Ishikawa (cell line): ENCODE data around the gene SBNO2.

Experiments used
- CEBPB ChIP-seq: IDR thresholded peaks from 2 replicates; pipeline ENCODE4 v1.6.1; 2012
- CREB1 ChIP-seq: IDR thresholded peaks from 2 replicates; pipeline ENCODE4 v1.6.1; 2012; ENCODE audit warnings: low read depth
- EGR1 ChIP-seq: IDR thresholded peaks from 2 replicates; pipeline ENCODE4 v1.6.1; 2012
- EP300 ChIP-seq: IDR thresholded peaks from 2 replicates; pipeline ENCODE4 v1.6.1; 2012; ENCODE audit warnings: borderline replicate concordance
- FOXM1 ChIP-seq: IDR thresholded peaks from 2 replicates; pipeline ENCODE4 v1.6.1; 2012; ENCODE audit warnings: low read depth, borderline replicate concordance
- MAX ChIP-seq: IDR thresholded peaks from 2 replicates; pipeline ENCODE4 v1.6.1; 2012
- NFIC ChIP-seq: IDR thresholded peaks from 2 replicates; pipeline ENCODE4 v1.6.1; 2012
- RAD21 ChIP-seq: IDR thresholded peaks from 2 replicates; pipeline ENCODE4 v1.6.1; 2012; ENCODE audit warnings: low read depth
- REST ChIP-seq: IDR thresholded peaks from 2 replicates; pipeline ENCODE4 v1.6.1; 2012; ENCODE audit warnings: low read depth, mild to moderate bottlenecking
- TAF1 ChIP-seq: IDR thresholded peaks from 2 replicates; pipeline ENCODE4 v1.6.1; 2012; ENCODE audit warnings: low read depth, mild to moderate bottlenecking
- TCF12 ChIP-seq: IDR thresholded peaks from 2 replicates; pipeline ENCODE4 v1.6.1; 2012; ENCODE audit warnings: low read depth
- TEAD4 ChIP-seq: IDR thresholded peaks from 2 replicates; pipeline ENCODE4 v1.6.1; 2012
- USF1 ChIP-seq: IDR thresholded peaks from 2 replicates; pipeline ENCODE4 v1.6.1; 2012
- YY1 ChIP-seq: IDR thresholded peaks from 2 replicates; pipeline ENCODE4 v1.6.1; 2012; ENCODE audit warnings: low read depth
- ZBTB7A ChIP-seq: IDR thresholded peaks from 2 replicates; pipeline ENCODE4 v1.6.1; 2012; ENCODE audit warnings: low read depth

The SBNO2 gene

GRCh38 chr19:1125601-1126467 lies 48.2 kb downstream of the SBNO2 start:
- TF ChIP-seq USF1 (no peak), MAX (0 out of 2 replicates have a peak, but pooled peaks have one; percentile 54)

DNA sequence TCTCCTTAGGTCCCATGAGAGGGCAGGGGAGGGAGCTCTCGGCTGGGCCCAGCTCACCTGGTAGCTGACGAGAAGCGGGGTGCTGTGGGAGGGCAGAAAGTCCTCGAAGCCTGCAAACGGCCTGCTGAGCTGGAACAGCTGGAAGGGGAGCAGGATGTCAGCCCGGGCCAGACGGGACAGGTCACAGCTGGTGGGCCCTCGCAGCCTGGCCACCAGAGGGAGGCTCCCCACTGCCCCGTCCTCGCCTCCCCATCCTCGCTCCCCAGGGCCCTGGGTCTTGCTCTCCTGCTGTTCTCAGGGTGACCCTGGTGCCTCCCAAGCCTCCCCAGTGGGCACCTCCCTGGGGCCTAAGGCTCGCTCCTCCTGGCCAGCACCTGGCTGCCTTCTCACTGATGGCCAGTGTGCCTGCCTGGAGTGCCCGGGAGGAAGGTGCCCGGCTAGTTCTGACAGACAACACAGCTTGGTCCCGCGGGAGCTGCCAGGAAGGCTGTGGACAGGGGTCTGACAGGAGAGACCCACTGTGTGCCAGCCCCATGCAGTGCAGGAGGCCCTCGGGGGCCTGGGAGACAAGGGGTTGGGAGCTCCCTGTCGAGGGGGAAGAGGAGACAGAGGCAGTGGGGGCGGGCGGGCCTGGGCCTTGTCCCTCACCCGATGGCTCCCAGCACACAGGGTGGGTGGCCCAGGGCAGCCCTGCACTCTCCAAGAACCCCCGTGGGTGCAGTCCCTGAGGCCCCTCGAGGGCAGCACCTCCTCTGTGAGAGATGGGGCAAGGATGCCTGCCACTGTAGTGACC lies 50.0 kb downstream of the SBNO2 start:
- TF ChIP-seq RAD21 (no peak), EGR1 (no peak), TAF1 (no peak), MAX (no peak), TEAD4 (no peak), FOXM1 (no peak), NFIC (no peak), CREB1 (no peak), USF1 (no peak), ZBTB7A (no peak)

GRCh38 chr19:1123381-1123780 lies 50.7 kb downstream of the SBNO2 start:
- TF ChIP-seq REST (no peak), CREB1 (no peak), TAF1 (no peak), NFIC (no peak), EGR1 (no peak), YY1 (no peak), TEAD4 (no peak), MAX (no peak), USF1 (no peak), ZBTB7A (no peak), FOXM1 (no peak), TCF12 (no peak), EP300 (no peak), RAD21 (no peak), CEBPB (no peak)

DNA sequence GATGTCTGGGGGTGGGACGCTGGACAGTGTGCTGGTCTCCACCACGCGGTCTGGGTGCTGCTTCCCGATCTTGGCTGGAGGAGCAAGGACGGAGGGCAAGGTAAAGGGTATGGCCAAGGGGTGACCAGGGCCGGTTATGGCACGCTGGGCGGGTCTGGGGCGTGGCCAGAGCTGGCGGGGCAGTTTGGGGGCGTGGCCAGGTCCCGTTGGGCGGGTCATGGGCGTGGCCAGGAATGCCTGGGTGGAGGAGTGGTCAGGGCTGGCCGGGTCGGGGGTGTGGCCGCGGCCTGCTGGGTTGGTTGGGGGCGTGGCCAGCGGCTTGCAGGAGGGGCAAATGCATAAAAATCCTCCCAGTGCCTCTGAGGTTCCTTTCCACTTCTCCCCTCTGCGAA lies 51.1 kb downstream of the SBNO2 start:
- TF ChIP-seq TAF1: no peak
- TF ChIP-seq MAX: no peak
- TF ChIP-seq EP300: no peak
- TF ChIP-seq REST: no peak
- no peak for TF ChIP-seq EGR1
- TF ChIP-seq TEAD4: no peak
- no peak for TF ChIP-seq ZBTB7A
- TF ChIP-seq NFIC: no peak
- no peak for TF ChIP-seq USF1
- TF ChIP-seq RAD21: no peak
- TF ChIP-seq FOXM1: no peak
